HG03039 (cell line): ENCODE data around the gene MXRA7.

Experiments
- ATAC-seq: cut with Tn5 transposase; IDR thresholded peaks from one replicate; pipeline ENCODE4 v1.9.1; 2021; ENCODE audit warnings: mild to moderate bottlenecking, moderate library complexity; ENCODE audit not compliant: unreplicated experiment

MXRA7 gene

GRCh38 chr17:76681222-76682137 is 29.3 kb downstream of the MXRA7 start:
- no peak for ATAC-seq

GRCh38 chr17:76679239-76679638 is 31.5 kb downstream of the MXRA7 start:
- ATAC-seq, result no peak

DNA sequence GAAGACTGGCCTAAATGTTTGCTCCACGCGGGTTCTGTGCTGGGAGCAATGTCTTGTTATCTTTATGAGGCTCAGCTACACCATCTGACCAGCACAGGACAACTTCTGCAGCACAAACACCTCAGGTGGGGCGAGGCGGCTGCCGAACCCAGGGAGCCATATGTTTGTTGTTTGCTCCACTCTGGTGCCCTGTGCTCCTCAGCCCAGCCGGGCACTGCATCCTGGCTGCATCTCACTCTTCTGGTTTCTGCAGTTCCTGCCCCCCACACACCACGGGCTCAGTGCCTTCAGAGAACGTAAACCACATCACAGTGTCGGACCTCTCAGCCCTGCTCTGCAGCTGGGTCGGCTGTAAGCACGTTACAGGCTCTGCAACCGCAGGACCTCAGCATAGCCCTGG is 32.4 kb downstream of the MXRA7 start:
- ATAC-seq, result no peak

GRCh38 chr17:76677406-76677805 is 33.4 kb downstream of the MXRA7 start:
- no peak for ATAC-seq

GRCh38 chr17:76676629-76677028 is 34.1 kb downstream of the MXRA7 start:
- ATAC-seq, result no peak

DNA sequence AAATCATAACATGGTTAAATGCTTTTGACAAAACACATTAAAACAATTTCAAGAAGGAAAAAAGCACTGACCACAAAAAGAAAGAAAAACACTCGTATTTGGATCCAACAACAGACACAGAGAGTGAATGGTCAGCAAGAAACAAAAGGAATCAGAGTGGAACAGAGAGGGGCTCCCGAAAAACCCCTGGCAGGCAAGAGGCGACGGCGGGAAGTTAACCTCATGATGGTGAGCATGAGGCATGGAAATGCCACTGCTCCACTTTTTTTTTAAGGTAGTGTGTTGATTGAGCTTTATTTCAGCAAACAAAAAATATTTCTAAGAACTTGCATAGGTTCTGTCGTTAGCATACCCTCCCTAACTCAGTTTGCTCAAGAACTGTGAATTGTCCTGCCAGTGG is 35.1 kb downstream of the MXRA7 start:
- ATAC-seq, result no peak

GRCh38 chr17:76674600-76674999 is 36.2 kb downstream of the MXRA7 start:
- ATAC-seq, result no peak

DNA sequence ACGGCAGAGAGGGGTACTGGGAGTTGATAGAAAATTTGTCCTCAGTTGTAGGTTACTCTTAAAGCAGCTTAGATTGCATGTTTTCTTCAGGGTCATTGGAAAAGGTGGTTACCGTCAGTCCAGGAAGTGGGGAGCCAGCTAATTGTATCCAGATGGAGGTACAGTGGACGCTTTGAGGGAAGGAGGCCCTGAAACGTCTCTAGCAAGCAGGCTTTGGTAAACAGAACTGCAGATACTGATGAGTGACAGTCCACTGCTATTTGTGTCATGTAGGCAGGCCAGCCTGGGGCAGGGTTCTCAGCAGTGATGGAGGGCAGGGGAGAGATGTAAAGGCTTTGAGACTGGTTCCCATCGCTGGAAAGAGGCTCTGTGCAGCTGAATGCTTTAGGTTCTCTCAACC is 37.0 kb downstream of the MXRA7 start:
- ATAC-seq, result no peak

DNA sequence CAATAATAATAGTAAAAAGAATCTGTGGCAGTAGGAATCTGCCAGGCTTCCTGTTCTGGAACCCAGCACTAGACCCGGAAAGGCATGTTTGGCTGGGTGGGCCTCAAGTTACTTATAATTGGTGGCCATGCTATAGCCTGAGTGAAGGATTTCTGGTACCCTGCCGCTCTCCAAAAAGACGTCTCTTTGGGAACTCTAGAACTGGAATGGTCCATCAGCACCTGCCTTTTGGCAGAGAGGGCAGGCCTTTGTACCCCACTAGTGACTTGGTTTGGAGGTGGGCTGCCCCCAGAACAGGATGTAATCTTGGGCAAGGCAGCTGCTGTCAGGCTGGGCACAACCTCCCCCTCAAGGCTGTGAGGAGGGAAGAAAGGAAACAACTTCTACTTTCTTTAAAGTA is 37.9 kb downstream of the MXRA7 start:
- no peak for ATAC-seq

DNA sequence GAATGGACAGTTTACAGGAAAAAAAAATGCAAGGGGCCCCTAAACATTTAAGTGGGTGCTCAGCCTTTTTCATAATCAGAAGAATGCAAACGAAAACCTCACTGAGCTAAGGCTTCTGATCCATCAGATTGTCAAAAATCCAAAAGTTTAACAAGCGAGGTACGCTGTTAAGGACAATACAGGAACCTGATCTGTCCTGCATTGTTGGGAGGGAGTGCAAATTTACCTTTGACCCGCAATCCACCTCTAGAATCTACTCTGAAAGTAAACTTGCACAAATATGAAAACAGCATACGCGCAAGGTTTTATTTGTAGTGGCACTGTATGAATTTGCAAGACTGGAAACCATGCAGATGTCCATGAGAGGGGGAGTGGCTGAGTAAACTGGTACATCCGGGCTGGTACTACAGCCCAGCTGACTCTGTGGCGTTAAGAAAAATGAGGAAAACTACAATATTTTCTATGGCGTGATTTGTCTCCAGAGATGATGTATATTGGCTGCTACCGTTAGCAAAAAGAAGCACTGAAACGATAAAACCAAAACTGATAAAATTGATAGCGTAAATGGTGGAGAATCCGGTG is 38.4 kb downstream of the MXRA7 start:
- no peak for ATAC-seq

DNA sequence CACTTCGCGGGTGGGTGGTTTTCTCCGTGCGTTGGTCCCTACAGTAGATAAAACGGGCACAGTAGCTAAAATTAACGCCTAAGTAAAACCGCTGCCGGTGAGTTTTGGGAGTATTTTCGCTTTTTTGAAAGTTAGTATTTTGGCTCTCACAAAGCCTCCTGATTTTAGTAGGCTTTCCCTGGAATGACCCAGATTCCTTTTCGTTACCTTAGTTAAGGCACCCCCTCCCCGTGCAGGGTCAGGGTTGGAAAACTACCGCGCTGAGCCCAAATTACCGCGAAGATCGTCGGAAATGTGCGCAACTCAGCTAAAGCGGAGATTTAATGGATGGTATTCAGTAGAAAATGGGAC is 38.9 kb downstream of the MXRA7 start:
- ATAC-seq, result no peak

- ATAC-seq, result peak; percentile 93
Observed at GRCh38 chr17:76671123-76671911, 39.4 kb downstream of the MXRA7 start.

- ATAC-seq, result no peak
Observed at GRCh38 chr17:76670718-76671122, 40.0 kb downstream of the MXRA7 start.

DNA sequence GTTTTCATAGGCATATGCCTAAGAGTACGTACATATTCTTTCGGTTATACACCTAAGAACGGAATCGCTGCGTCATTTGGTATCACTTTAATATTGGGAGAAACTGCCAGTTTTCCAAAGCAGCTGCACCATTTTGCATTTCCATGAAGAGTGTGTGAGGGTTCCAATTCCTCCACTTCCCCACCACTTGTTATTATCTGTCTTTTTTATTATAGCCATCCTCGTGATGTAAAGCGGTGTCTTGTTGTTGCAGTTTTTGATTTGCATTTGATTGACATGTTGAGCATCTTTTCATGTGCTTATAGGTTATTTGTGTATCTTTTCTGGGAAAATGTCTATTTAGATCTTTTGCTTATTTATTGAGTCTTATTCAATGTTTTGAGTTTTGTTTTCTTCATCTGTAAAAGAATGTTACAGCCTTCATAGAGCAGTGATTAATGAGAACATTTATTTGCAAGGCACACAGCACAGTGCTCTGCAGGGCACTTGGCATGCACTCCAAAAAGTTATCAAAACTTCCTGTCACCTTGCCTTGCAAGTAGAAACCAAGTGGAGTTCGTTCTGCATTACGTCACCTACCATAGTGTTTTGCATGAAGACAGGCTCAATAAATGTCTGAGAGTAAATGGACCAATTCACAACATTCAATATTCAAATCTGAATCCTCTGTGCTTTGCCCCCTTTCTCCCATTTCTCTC is 40.6 kb downstream of the MXRA7 start:
- ATAC-seq, result no peak

GRCh38 chr17:76667786-76668453 is 42.8 kb downstream of the MXRA7 start:
- ATAC-seq, result no peak

GRCh38 chr17:76667491-76667755 is 43.3 kb downstream of the MXRA7 start:
- ATAC-seq, result no peak

DNA sequence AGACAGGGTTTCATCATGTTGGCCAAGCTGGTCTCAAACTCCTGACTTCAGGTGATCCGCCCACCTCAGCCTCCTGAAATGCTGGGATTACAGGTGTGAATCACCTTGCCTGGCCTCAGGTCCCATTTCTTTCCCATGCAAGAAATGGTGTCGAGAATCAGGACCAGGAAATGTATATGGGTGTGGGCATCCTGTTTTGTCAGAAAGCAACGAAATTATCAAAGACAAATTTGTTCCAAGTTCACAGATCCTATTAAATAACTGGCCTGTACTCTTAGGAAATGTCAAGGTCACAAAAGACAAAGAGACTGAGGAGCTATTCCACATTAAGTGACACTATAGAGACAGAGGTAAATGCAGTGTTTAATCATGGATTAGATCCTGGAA is 50.1 kb downstream of the MXRA7 start:
- ATAC-seq, result no peak

DNA sequence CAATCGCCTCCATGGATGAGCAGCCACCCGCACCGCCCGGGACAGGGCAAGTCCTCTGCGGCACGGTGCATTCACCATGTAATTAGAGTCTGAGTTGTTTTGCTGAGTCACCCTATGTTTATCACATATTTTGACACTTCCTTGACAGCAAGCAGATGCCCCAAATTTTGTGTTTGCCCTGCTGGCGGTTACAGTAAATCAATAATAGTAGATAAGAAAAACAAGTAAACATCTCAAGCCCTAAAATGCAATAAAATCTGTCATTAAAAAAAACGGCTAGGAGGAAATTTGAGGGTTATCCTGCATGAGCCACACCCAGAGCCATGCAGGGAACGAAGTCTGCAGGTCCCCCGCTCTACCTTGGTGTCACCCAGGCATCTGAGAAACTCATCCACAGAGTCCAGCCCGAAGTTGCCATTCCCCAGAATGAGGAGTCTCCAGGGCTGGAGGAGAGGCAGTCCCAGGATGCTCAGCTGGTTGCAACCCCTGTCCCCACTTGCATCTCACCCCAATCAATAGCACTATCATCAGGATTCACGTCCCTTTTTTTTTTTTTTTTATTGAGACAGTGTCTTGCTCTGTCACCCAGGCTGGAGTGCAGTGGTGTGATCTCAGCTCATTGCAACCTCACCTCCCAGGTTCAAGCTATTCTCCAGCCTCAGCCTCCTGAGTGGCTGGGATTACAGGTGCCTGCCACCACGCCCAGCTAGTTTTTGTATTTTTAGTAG is 50.7 kb downstream of the MXRA7 start:
- no peak for ATAC-seq

DNA sequence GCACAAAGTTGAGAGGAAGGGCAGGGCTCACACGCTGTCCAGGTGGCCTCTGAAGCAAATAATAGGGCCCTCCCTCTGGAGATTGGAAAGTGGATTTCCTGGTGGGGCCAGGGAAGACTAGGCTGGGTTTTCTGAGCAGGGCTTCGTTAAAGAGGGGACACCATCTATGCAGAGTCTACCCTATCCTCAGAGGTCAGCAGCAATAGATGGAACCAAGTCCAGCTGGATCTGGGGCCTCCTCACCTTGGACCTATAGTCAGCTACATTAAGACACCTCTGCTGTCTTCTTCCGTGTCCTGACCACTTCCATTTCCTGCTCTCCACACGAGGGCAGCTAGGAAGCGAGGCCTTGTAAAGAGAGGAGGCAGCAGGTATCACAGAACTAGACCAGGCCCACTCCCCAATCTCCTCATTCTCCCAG is 52.5 kb downstream of the MXRA7 start:
- no peak for ATAC-seq

- no peak for ATAC-seq
Observed at GRCh38 chr17:76657505-76658241, 53.1 kb downstream of the MXRA7 start.
